Cardiac fibroblast (primary cell): ENCODE measurements around the gene RIPOR3.

ENCODE experiments used
- DNase-seq, 2 donors: peaks; one replicate each; pipeline versions ENCODE4 v3.0.0 to v3.0.0-alpha.2; 2010; ENCODE audit warnings: low read depth in 2 of 2
- H3K4me3 ChIP-seq, 2 donors: replicated peaks in 1 of 2; 1 replicate in 1 of 2; 2 replicates in 1 of 2; pipeline ENCODE4 v1.5.1; 2011; ENCODE audit warnings: low read depth in 2 of 2, low read length in 2 of 2, mild to moderate bottlenecking in 2 of 2, moderate library complexity in 1 of 2
- CTCF ChIP-seq: IDR thresholded peaks from one replicate; pipeline ENCODE4 v1.5.1; 2011; ENCODE audit warnings: low read depth, mild to moderate bottlenecking, low read length, inconsistent platforms

The RIPOR3 gene

GRCh38 chr20:50723672-50724071 lies 32.3 kb upstream of the RIPOR3 start:
- DNase-seq = no peak
- no peak overlapping the region for H3K4me3 ChIP-seq
- TF ChIP-seq CTCF = no peak

GRCh38 chr20:50722424-50723155 lies 31.2 kb upstream of the RIPOR3 start:
- DNase-seq = no peak
- TF ChIP-seq CTCF = no peak

GRCh38 chr20:50721881-50722281 lies 30.5 kb upstream of the RIPOR3 start:
- no peak for TF ChIP-seq CTCF
- DNase-seq = peak; percentile 18 to 45
- no peak overlapping the region for H3K4me3 ChIP-seq

More at GRCh38 chr20:50722424-50723155, 31.2 kb upstream of the RIPOR3 start:
- H3K4me3 ChIP-seq = no peak overlapping the region

GRCh38 chr20:50720582-50720981 lies 29.2 kb upstream of the RIPOR3 start:
- no peak for DNase-seq
- TF ChIP-seq CTCF = no peak
- H3K4me3 ChIP-seq = no peak overlapping the region

GRCh38 chr20:50720026-50720425 lies 28.7 kb upstream of the RIPOR3 start:
- H3K4me3 ChIP-seq = no peak overlapping the region
- DNase-seq = no peak
- no peak for TF ChIP-seq CTCF

GRCh38 chr20:50719328-50719727 lies 28.0 kb upstream of the RIPOR3 start:
- DNase-seq = no peak
- no peak overlapping the region for H3K4me3 ChIP-seq
- no peak for TF ChIP-seq CTCF
